ENCODE results near the gene GDPD3.
"Not testable (repeated sequence)": the region's sequence is repeated elsewhere in the genome, so short reads cannot be mapped to it uniquely, and the experiment has no call there.

The GDPD3 gene

GRCh38 chr16:30113031-30113710 lies at the start of gene GDPD3:
GDPD3 (minus strand) TSS chr16:30113537; CDS start chr16:30113478, 59 bp downstream.
- DNase-seq, result no peak

GRCh38 chr16:30157214-30157613 lies 43.9 kb upstream of the GDPD3 start:
- DNase-seq, result no peak

- no peak for DNase-seq
Observed at GRCh38 chr16:30155188-30155587, 41.9 kb upstream of the GDPD3 start.

- DNase-seq, result no peak
Observed at GRCh38 chr16:30152517-30152916, 39.2 kb upstream of the GDPD3 start.

GRCh38 chr16:30151091-30151490 lies 37.8 kb upstream of the GDPD3 start:
- no peak for DNase-seq

- DNase-seq, result no peak
Observed at GRCh38 chr16:30149250-30149930, 36.1 kb upstream of the GDPD3 start.

GRCh38 chr16:30147843-30148510 lies 34.6 kb upstream of the GDPD3 start:
- DNase-seq, result no peak

- no peak for DNase-seq
Observed at GRCh38 chr16:30145657-30146056, 32.3 kb upstream of the GDPD3 start.

GRCh38 chr16:30144917-30145316 lies 31.6 kb upstream of the GDPD3 start:
- no peak for DNase-seq

GRCh38 chr16:30144017-30144416 lies 30.7 kb upstream of the GDPD3 start:
- DNase-seq, result no peak

GRCh38 chr16:30143347-30143702 lies 30.0 kb upstream of the GDPD3 start:
- no peak for DNase-seq

GRCh38 chr16:30142672-30143346 lies 29.5 kb upstream of the GDPD3 start:
- DNase-seq, result no peak

- no peak for DNase-seq
Observed at GRCh38 chr16:30141750-30142149, 28.4 kb upstream of the GDPD3 start.

GRCh38 chr16:30139583-30140481 lies 26.5 kb upstream of the GDPD3 start:
- no peak for DNase-seq

- DNase-seq, result no peak
Observed at GRCh38 chr16:30137897-30138296, 24.6 kb upstream of the GDPD3 start.

- no peak for DNase-seq
Observed at GRCh38 chr16:30136971-30137605, 23.8 kb upstream of the GDPD3 start.

GRCh38 chr16:30132591-30132990 lies 19.3 kb upstream of the GDPD3 start:
- no peak for DNase-seq

GRCh38 chr16:30131869-30132475 lies 18.6 kb upstream of the GDPD3 start:
- DNase-seq, result no peak

- DNase-seq, result no peak
Observed at GRCh38 chr16:30127993-30128392, 14.7 kb upstream of the GDPD3 start.

- not testable (repeated sequence) for DNase-seq
Observed at GRCh38 chr16:30125690-30126089, 12.4 kb upstream of the GDPD3 start.

- no peak for DNase-seq
Observed at GRCh38 chr16:30124985-30125379, 11.6 kb upstream of the GDPD3 start.

Data from KG1 (cell line).